GM20000 (cell line): ENCODE data around the gene HUNK.

ENCODE experiments used
- DNase-seq: peaks from one replicate; pipeline ENCODE4 v3.0.0; 2012; ENCODE audit warnings: low spot score
- CTCF ChIP-seq: IDR thresholded peaks from 2 replicates; pipeline ENCODE4 v1.5.1; 2012; ENCODE audit warnings: mild to moderate bottlenecking, control low read depth; ENCODE audit errors: extremely low read depth, missing control alignments

The HUNK gene

GRCh38 chr21:31977816-31978215 lies 105.0 kb downstream of the HUNK start:
- DNase-seq = no peak
- TF ChIP-seq CTCF = no peak

DNA sequence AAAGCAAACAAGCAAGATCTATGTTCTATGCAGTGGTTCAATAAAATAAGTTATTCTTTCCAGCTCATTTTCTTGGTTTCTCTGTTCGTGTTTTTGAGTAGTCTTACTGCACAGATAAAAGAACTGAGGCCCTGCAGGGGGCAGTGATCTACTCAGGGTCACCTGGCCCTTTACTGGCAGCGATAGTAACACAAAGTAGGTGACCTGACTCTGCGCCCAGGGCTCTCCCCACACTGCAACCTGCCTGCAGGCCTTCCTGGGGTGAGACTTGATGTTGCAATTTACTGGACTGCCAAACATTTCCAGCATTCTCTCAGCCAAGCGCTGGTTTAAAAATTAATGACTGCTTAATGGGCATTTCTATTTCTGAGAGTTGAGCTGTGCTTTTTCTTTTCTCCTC lies 110.3 kb downstream of the HUNK start:
- DNase-seq = no peak
- TF ChIP-seq CTCF = no peak

- TF ChIP-seq CTCF = no peak
These were observed 110.7 kb downstream of the HUNK start for GRCh38 chr21:31983554-31983953.

GRCh38 chr21:31985398-31985797 lies 112.6 kb downstream of the HUNK start:
- TF ChIP-seq CTCF = no peak
- no peak for DNase-seq

More at GRCh38 chr21:31983554-31983953, 110.7 kb downstream of the HUNK start:
- no peak for DNase-seq

DNA sequence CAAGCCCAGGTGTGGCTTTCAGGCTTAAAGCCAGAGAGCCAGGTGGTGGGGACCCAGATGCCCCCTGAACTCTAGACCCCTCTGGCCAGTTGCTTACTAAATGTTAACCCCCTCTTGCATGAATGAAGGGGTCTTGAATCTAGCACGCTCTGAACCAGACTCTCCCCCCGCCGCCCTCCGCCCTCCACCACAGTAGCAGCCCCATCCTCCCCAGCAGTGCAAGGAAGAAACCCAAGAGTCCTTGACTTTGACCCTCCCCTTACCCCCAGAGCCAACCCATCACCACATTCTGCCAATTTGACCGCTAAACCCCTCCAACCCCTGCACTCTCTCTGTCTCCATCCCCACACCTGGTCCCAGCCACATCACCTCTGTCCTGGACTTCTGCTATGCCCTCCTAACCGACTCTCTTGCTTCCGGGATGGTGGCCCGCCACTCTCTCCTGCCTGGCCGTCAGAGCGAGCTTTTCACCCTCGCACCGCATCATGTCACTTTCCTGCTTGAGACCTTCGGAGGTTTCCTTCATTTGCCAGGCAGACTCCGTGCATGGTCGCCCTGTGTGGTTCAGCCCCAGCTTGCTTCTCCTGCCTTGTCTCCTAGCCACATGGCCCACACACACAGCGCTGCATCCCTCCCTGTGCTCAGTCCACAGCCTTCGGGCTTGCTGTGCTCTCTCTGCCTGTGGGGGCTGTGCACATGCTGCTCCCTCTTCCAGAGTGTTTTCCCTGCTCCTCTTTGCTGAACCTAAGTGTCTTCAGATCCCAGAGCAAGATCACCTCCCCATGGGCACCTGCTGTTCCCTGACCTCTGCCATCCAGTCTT lies 113.4 kb downstream of the HUNK start:
- no peak for DNase-seq
- no peak for TF ChIP-seq CTCF

- no peak for DNase-seq
- no peak for TF ChIP-seq CTCF
These were observed 114.9 kb downstream of the HUNK start for GRCh38 chr21:31987696-31988095.

GRCh38 chr21:31988492-31989290 lies 115.9 kb downstream of the HUNK start:
- DNase-seq = no peak
- no peak for TF ChIP-seq CTCF
